Umbilical cord (tissue), 2 donors: ENCODE results near the gene MLPH. TPM values are rescaled to one million over a fixed set of nuclear protein-coding genes. Genes with fewer than 3 reads are reported as not detected.
A peak's percentile ranks its signal among the peaks of the same experiment; 100 is the strongest.

Experiments
- DNase-seq: peaks from one replicate; pipeline ENCODE4 v3.0.0-alpha.2; 2015; ENCODE audit warnings: low spot score
- total RNA-seq: library from RNA; depleted of rRNA; stranded (reverse); fragments of >200 nt; gene quantifications from one replicate; pipeline ENCODE4 v1.2.3, GENCODE V29; 2014; ENCODE audit warnings: low replicate concordance; ENCODE audit not compliant: insufficient read depth

MLPH gene
- total RNA-seq, 1 donor from 2014 or later, result 18.5 TPM

DNA sequence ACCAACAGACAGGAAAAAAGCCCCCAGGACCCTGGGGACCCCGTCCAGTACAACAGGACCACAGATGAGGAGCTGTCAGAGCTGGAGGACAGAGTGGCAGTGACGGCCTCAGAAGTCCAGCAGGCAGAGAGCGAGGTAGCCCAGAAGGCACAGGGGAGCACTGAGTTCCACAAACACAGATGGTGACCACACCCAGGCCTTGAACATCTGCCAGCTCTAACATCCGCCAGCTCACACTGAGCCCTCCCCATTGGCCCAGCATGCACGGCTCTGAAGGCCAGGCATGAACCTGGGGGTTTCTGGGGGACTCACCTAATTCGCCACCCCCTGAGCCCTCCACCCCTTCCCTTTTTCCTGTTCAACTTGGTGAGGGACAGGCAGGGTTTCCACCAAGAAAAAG lies 53.8 kb downstream of the MLPH start:
- peak; percentile 73 for DNase-seq

DNA sequence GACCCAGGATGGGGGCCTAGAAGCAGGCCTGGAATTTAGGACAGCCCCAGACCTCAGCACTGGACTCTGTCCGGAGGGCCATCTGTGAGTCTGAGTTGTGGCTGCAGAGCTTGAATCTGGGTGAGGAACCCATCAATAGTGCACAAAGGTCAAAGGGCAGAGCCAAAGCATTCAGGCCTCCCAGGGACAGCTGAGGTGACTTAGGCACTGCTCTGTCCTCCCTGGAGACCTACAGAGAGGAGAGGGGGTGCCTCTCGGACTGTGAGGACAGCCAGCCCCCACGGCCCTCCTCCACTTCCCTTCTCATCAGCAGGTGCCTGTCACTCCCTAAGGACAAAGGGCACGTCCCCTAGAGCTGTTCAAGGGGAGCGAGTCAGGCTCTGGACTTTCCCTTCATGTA lies 54.2 kb downstream of the MLPH start:
- DNase-seq, result no peak

DNA sequence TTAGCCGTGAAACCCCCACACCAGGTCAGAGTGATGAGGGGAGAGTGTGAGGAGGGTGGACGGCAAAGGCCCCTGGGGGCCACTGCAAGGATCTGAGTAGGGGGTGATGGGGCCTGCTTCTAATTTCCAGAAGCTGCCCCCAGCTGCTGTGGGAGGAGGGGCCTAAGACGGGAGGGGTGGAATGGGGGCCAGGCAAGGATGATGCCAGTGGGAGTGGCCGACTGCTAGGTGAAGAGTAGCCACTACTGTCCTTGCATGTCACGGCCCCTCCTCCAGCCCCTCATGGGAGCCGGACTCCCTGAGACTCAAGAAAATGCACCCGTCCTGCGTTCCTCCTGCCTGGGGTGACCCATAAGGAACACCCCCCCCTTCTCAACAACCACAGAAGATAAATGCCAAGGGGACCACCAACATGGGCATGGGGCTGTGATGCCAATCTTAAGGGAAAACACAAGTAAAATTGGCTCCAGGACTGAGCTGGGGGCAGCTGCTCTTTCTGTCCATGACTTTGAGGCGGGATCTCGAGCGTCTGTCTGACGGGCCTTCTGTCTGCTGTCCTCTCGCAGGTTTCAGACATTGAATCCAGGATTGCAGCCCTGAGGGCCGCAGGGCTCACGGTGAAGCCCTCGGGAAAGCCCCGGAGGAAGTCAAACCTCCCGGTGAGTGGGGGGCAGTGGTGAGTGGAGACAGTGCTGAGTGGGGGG lies 55.1 kb downstream of the MLPH start:
- DNase-seq, result no peak

DNA sequence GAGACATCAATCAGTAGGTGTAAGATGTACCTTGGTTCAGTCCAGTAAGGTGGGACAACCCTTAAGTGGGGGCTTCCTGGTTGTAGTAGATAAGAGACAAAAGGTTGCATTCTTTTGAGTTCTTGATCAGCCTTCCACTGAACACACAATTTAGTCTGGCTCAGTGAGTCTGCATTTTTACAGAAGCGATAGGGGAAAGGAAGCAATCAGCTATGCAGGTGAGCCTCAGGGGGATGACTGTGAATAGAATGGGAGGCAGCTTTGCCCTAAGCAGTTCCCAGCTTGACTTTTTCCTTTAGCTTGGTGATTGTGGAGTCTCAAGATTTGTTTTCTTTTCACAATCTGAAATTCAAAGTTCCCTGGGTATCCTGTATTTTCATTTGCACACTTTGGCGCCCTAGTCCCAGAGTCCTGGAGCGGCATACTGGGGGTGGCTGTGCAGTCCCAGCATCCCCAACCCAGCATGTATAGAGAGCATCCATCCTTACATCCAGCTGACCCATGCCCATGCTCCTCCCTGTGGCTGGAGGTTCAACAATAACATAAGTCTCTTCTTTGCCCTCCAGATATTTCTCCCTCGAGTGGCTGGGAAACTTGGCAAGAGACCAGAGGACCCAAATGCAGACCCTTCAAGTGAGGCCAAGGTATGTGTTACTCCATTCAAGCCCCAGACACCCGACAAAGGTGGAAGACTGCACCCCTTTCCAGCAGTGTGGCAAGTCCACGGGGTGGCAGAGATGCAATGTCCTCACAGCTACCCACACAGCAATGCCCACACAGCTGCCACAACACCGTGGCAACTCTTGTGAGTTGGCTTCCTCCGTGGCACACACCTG lies 59.2 kb downstream of the MLPH start:
- DNase-seq, result no peak

DNA sequence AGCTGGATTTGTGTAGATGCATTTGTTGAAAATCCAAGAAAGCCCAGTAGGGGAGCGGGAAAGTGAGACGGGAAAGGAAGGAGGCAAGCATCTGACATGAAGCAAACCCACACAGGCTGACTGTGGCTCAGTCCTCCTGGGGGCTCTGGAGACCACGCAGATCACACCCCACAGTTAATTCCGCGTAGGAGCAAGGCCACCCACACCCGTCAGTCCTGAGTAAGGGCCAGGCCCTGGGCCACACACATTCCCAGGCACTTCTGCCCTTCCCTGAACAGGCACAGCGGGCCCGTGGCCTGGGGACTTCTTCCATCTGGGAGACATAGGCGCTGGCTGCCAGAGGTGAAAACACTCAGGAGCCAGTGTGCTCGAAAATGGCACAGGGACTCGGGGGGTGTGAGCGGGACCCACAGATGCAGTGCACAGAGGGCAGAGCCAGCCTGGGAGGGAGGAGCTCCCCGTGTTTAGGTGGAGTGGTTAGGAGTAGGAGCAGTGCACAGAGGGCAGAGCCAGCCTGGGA lies 59.9 kb downstream of the MLPH start:
- no peak for DNase-seq

DNA sequence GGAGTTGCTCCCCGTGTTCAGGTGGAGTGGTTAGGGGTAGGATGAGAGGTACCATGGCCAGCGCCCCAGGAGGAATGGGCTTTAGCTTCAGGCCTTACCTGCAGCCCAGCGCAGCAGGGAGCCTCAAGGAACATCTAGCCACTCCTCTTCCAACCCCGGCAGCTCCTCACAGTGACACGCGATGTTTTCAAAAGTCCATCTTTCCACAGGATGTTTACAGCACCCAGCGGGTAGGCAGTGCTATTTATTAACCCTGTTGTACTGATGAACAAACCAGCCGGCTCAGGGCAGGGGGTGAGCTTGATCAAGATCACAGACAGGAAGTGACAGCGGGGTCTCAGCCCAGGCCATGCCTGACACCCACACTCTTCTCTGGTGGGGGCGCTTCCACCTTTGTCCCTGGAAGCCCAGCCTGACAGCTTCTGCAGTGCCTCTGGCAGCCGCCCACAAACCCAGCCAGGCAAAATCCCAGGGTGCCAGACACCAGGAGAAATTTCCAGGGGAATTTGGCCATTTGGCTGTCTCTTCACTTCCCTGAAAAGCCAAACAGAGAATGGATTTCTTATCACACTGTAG lies 60.9 kb downstream of the MLPH start:
- DNase-seq, result no peak

DNA sequence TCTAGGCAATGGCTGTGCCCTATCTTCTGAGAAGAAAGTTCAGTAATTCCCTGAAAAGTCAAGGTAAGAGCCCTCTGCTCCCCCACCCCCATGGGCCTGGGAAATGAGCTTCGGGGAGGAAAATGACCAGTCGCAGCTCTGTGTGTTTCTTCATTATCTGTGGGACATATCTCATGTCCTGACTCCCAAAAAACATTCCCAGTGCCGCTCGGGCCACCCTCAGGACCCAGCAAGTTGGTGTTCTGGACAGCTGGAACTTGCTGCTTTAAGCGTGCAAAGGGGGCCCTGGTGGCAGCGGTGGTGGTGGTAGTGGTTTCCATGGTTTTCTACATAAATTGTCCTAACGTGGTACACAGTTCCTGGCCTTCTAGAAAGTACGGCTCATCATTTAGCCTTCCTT lies 62.2 kb downstream of the MLPH start:
- no peak for DNase-seq

DNA sequence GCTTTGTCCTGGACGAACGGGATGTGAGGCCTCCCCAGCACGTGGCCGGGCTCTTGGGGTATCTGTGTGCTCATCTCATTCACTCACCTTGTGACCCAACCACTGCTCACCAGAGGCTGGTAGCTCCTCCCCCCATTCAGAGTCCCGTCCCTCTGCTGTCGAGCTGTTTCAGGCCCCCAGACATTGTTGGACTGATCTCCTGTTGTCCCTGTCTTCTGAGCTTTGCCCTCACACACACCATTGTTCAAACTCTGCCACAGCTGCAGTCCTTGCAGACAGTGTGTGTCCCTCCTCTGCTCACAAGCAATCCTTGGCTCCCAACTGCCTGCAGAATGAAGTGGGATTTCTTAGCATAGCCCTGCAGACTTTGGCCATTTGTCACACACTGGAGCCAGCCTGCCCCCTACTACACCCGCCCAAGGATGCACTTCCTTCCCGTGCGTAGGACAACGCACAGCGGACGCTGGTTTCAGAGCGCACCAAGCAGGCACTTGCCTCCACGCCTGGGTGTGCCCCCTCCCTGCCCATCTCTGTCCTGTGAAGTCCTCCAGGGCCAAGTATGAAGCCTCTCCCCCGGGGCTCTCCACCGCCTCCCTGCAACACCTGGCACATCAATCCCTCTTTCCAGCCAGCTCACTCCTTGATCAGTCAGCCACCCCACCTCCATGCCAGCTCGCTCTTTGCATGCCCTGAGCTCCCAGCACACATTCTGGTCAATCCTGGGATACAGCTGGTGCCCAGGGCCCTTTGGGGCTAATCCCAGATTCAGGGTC lies 62.8 kb downstream of the MLPH start:
- DNase-seq, result no peak

DNA sequence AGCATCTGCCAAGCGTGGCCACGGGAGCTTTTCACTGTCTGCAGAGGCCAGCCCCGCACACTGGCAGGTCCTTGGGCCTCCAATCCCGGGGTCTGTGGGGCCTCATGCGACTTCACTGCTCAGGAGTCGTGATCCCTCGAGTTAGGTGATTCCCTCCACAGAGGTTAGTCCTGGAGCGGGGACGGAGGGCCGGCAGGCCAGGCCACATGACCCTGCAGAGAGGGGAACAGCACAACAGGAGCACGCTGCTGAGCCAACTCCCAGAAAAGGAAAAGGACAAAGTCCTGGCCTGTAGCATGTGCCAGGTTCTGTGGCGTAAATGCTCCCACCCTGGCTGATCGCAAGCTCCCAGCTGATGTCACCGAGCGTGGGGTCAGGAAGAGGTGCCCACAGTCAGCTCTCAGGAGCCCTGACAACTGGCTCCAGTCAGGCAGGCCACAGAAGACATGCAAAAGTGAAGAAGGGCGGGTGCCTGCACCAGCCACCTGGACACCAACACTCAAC lies 64.1 kb downstream of the MLPH start:
- no peak for DNase-seq

DNA sequence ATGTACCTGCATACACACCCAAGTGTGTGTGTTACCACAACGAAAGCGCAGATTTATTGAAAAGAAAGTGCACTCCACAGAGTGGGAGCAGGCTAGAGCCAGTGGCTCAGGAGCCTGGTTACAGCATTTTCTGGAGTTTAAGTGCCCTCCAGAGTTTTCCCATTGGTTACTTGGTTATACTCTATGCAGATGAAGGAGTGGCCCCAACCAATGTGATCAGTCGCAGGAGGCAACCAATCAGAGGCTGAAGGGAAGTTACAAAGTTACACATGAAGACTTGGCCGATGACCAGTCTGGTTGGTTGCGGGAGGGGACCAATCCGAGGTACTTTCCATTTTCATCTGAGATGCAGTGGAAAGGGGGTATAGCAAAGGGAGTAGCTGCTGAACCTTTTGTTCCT lies 65.9 kb downstream of the MLPH start:
- DNase-seq, result no peak

DNA sequence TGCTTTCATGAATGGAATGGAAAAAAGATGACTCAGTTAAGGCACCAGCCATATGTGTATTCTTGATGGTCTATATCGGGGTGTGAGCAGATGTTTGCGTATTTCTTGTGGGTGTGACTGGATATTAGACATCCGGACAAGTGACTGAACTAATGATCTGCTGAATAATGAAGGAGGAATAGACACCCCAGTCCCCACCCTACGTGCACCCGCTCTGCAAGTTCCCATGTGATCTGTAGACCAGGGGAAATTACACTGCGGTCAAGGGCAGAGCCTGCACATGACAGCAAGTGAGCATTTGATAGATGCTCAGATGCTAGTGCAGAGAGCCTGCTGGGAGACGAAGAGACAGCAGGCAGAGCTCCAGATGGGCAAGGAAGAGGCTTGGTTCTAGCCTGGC lies 66.9 kb downstream of the MLPH start:
- no peak for DNase-seq

DNA sequence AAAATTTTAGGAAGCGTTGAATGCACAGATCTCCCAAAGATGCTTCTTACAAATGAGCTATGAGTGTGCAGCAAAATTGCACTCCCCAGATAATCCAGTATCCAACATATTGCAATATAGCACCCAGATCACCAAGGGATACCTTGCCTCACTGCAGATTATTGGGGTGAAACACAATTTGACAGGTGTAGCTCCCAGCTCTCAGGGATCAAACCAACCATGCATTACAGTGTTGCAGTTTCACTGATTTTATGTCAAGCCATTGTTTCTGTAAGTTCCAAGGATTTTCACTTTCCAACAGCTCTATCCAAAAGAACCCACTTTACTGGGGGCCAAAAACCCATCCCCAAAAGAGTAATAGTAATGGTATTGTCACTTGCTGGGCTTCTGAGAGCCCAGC lies 68.5 kb downstream of the MLPH start:
- DNase-seq, result no peak

DNA sequence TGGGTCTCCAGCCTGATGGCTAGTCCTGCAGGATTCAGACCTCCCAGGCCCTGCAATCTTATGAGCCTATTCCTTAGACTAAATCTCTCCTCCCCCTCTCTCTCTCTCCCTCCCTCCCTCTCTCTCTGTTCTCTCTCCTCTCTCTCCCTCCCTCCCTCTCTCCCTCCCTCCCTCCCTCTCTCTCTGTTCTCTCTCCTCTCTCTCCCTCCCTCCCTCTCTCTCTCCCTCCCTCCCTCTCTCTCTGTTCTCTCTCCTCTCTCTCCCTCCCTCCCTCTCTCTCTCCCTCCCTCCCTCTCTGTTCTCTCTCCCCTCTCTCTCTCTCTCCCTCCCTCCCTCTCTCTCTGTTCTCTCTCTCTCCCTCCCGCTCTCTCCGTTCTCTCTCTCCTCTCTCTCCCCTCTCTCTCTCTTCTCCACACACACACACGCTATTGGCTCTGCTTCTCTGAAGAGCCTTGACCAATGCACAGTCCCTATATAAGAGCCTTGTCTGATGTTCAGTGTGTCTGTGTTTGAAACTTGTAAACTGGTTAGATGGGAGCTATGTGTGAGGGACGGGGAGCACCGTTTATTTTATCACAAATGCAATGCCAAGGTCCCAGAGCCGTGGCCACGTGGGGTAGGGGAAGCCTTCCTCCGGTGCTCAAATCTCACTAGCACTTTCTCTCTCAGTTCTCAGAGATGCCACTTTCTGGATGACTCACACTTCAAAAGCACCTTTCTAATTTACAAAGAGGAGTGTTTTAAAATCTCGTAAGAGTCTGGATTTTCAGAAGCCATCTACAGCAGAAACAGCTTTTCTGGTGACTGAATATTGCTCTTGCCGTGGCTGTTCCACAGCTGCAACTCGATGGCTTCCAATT lies 70.0 kb downstream of the MLPH start:
- DNase-seq, result no peak

DNA sequence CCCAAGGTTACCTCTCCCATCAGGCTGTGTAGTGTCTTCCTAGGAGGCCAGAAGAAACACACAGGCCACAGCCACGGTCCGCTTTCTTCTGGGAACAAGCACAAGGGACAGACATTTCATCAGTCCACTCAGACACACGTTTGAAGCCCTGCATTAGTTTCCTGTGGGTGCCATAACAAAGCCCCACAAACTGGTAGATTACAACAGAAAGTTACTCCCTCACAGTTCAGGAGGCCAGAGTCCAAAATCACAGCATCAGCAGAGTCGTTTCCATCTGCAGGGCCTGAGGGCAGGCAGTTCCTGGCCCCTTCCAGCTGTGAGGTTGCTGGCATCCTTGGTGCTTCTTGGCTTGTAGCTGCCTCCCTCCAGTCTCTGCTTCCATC lies 70.6 kb downstream of the MLPH start:
- no peak for DNase-seq

DNA sequence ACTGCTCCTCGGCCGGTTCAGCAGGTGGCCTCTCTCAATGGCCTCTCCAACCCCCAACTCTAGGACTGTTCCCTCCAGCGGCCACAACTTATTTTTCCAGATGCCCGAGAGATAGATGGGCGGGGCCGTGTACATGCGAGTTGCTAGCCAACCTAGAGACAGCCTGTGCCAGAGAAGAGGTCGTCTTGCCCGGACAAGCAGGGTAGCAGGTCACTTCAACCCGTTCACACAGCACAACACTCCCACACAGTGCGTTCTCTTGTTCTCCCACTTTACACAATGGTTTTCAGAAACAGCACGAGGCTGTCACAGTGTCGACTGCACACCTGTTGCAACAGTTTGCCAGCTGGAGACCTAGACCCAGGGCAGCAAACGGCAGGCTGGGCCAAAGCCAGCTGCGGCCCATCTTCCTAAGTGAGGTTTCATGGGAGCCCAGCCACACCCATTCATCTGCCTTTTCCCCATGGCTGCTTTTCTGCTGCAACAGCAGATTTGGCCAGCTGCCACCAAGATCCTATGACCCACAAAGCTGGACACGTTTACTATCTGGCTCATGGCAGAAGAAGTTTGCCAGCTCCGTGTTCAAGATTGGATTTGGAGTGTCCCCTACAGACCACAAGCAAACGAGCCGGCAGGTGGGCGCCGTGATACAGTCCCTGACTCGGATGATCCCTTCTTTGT lies 72.0 kb downstream of the MLPH start:
- DNase-seq, result peak; percentile 60

DNA sequence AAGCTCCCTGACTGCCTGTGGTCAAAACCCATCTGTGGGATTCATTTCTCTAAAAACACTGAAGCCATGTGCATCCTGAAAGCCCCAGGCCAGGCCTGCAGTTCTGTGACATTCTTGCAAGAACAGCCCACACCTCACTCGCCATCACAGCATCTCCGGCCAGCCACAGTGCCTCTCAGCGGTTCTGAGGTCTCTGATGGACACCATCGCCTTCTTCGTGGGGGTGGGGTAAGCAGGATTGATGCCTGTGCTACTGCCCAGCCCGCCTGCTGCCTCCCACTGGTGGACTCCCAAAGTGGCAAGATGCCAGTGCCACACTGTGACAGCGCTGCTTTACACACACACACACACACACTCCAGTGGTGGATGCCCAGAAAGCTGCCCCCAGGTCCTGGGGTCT lies 74.2 kb downstream of the MLPH start:
- no peak for DNase-seq

DNA sequence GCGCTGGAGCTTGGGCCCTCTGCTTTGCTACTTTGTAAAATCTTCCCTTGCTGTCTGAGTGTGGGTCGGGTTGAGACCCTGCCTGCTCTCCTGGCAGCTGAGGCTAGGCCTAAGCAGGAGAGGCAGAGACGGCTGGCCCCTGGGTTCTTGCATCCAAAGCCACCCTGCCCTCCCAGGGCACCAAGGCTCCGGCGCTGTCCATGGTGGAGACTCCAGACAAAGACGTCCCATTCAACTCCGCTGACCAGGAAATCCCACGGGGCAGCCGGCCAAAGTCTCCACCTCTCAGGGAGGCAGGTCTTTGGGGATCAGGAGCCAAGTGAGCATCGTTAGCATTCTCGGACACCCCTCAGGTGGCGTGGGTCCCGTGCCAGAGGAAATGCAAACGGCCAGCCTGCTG lies 76.8 kb downstream of the MLPH start:
- DNase-seq, result no peak

DNA sequence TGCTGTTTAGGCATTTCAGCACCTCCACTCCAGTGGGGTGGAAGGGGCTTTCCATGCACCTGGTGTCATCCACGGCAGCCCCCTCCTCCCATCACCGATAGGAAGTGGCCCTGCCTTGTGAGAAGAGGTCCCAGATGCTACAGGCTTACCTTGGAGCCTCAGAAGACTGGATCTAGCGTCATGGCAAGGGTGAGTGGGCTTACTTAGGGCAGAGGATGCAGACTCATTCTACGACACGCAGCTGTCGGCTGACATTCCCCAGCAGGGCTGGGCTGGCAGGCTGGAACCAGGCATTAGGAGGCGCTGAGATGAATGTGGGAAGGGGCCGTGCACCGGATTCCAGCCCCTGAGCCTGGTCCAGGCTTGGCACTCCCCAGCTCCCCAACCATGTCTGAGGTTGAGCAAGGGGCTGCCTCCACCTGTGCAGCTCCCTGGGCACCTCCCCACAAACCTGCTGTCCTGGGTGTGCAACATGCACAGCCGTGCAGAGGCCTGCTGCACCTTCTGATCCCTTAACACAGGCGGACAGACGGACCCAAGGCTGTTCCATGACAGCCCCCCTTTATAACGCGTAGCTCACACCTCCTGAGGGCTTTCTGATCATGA lies 77.6 kb downstream of the MLPH start:
- no peak for DNase-seq

DNA sequence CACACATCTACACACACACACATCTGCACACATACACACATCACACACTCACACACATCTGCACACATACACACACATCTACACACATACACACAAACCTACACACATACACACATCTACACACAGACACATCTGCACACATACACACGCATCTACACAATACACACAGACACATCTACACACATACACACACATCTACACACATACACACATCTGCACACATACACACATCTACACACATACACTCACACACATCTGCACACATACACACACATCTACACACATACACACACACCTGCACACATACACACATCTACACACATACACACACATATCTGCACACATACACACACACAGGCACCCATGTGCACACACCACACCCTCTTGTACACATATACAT lies 78.9 kb downstream of the MLPH start:
- DNase-seq, result no peak
